Right ventricle myocardium superior (tissue), 1 donor: Measurements from ENCODE around the gene SMOC2. TPM values are rescaled to one million over a fixed set of nuclear protein-coding genes. Genes with fewer than 3 reads are reported as not detected.

ENCODE experiments used
- ATAC-seq: fragments of 200-7000 bp; cut with Tn5 transposase; one replicate; pipeline ENCODE4 v1.9.1; 2020; ENCODE audit warnings: mild to moderate bottlenecking; ENCODE audit not compliant: poor library complexity
- DNase-seq: peaks from one replicate; pipeline ENCODE4 v3.0.0-alpha.2; 2020
- intact Hi-C: fragments of 100-400 bp; cut with DNase I; formaldehyde crosslinking; loops from one replicate; pipeline ENCODE4 v1.11.2; 2022
- total RNA-seq: library from RNA; stranded (reverse); fragmentation: NEBNext Ultra II Directional; extraction: Animal tissue kit (Norgen Biotek cat#: 25700); gene quantifications from one replicate; pipeline ENCODE4 v1.2.1, GENCODE V29; 2021
- donor health status: DM: no; HTN: yes; CAD: no; lungs with severe emphysema.

The SMOC2 gene
- total RNA-seq, 1 donor from 2014 or later = 10.9 TPM

- DNase-seq (no peak), ATAC-seq (no peak)
- intact Hi-C loops = no loop called here
Observed at GRCh38 chr6:168645326-168645725, 204.3 kb downstream of the SMOC2 start.

- intact Hi-C loops = no loop called here
- DNase-seq = no peak
- ATAC-seq = no peak
Observed at GRCh38 chr6:168647271-168647670, 206.3 kb downstream of the SMOC2 start.

GRCh38 chr6:168648240-168649125 is 207.5 kb downstream of the SMOC2 start:
- peak; percentile 31 for ATAC-seq
- no peak for DNase-seq
- intact Hi-C loops = no loop called here

DNA sequence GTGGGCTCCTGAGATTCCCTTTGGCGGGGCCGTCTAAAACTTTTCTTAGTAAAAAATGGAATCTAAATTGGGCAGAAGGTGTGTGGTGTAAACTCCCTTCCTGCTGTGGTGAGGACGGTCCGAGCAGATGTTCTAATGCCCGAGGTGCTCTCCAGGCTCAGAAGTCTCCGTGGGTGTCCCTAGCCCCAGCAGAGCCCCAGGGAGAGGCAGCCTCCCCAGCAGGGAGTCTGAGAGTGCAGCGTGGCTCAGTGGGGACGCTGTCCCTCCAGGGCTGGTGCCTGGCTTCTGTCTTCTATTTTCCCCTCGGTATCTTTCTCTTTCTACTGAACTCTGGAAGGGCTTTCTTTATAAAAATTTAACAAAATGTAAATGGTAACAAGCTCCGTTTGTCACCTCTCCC is 208.2 kb downstream of the SMOC2 start:
- DNase-seq (no peak), ATAC-seq (no peak)
- intact Hi-C loops = no loop called here

- intact Hi-C loops = no loop called here
- peak; percentile 31 for ATAC-seq
- no peak for DNase-seq
Observed at GRCh38 chr6:168650671-168651111, 209.7 kb downstream of the SMOC2 start.

GRCh38 chr6:168655462-168656152 is 214.6 kb downstream of the SMOC2 start:
- intact Hi-C loops = no loop called here
- no peak for DNase-seq
- no peak for ATAC-seq

- ATAC-seq (no peak), DNase-seq (no peak)
- intact Hi-C loops = no loop called here
Observed at GRCh38 chr6:168658059-168658458, 217.1 kb downstream of the SMOC2 start.

GRCh38 chr6:168660400-168660945 is 219.5 kb downstream of the SMOC2 start:
- DNase-seq (no peak), ATAC-seq (no peak)

GRCh38 chr6:168662301-168662936 is 221.4 kb downstream of the SMOC2 start:
- ATAC-seq = no peak
- no peak for DNase-seq
- intact Hi-C loops = no loop called here

More at GRCh38 chr6:168660400-168660945, 219.5 kb downstream of the SMOC2 start:
- intact Hi-C loops = no loop called here

GRCh38 chr6:168663041-168663440 is 222.1 kb downstream of the SMOC2 start:
- intact Hi-C loops = no loop called here
- DNase-seq (no peak), ATAC-seq (no peak)

DNA sequence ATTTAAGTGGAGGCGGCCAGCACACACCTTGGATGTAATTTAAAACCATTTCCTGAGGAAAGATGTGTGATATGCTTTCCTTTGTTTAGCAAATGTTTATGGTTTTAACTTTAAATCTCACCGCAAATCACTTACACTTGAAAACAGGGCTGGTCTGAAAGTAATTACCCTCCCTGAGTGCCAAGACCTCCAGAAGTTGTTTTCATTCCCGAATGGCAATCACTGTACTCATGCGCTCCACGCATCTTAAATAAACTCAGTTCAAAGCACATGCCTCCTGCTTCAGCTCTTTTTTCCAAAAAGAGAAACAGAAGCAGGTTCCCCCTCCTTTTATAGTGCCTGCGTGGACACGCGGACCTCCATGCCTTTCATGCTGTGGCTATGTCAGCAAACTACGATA is 224.0 kb downstream of the SMOC2 start:
- ATAC-seq (no peak), DNase-seq (no peak)
- intact Hi-C loops = no loop called here

DNA sequence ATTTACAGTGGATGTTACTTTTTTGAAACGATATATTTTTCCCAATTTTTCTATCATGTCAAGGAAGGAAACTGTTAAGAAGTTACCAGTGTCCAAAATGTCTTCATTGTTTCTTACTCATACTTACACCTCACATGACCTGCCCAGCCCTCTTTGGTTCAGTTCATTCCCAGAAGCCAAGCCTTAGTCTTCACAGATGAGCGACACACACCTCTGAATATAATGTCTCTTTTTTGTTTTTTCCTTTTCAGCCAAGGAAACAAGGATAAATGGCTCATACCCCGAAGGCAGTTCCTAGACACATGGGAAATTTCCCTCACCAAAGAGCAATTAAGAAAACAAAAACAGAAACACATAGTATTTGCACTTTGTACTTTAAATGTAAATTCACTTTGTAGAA is 225.2 kb downstream of the SMOC2 start:
- intact Hi-C loops = no loop called here
- no peak for ATAC-seq
- DNase-seq = no peak

- DNase-seq = no peak
- intact Hi-C loops = no loop called here
- no peak for ATAC-seq
Observed at GRCh38 chr6:168666699-168667427, 225.9 kb downstream of the SMOC2 start.

GRCh38 chr6:168667428-168667805 is 226.4 kb downstream of the SMOC2 start:
- ATAC-seq (no peak), DNase-seq (no peak)
- intact Hi-C loops = no loop called here

DNA sequence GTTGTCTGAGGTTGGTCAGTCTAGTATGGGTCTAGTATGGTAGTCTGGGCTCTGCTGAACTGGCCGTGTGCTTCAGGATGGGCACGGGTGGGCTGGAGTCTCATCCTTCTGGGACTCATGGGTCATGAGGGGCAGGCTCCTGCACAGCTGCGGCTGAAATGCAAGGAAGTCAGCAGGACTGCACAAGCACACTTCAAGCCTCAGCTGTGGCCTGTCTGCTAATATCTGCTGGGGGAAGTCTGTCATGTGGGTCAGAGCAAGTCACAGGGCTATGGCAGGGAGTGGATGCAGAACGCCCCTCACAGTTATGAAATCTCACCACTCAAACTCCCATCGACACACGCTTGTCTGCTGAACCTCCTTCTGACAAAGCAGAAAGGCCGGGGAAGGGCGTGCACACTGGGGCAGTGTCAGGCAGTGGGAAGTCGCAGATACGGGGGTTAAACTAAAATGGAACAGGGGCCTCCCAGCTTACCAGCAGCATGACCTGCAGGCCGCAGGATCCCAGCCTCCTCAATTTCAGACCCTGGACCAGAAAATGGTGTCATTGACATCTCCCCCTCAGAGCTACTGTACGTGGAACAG is 229.5 kb downstream of the SMOC2 start:
- no peak for ATAC-seq
- intact Hi-C loops = no loop called here
- no peak for DNase-seq

DNA sequence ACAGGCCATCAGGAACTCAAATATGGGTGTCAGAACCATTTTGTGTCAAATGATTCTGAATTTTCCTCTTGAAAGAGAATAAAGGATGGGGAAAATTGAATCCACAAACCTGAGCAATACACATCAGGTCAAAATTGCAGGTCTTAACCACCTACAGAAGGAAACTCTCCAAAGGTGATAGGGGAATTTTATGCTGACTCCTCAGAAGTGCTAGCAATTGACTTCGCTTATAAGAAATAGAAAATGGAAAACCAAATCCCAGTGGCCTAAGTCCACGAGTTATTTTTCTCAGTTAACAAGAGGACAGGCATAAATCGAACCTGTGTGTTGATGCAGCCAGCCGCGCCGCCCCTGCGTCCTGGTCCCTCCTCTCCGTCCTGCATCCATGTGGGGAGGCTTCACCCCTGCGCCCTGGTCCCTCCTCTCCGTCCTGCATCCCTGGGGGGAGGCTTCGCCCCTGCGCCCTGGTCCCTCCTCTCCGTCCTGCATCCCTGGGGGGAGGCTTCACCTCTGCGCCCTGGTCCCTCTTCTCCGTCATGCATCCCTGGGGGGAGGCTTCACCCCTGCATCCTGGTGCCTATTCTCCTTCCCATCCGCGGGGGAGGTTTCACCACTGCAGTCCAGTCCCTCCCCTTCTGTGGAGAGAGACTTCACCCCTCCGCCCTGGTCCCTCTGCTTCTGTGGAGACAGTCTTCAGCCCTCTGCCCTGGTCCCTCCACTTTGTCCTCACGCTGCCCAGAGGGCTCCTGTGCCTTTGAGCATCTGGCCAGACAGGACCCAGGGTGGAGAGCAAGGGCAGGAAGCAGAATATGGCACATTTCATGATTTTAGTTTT is 230.3 kb downstream of the SMOC2 start:
- intact Hi-C loops = no loop called here
- no peak for DNase-seq
- no peak for ATAC-seq

- DNase-seq = no peak
- intact Hi-C loops = no loop called here
- no peak for ATAC-seq
Observed at GRCh38 chr6:168671863-168672546, 231.0 kb downstream of the SMOC2 start.
